ENCODE results near the gene THRA. TPM values are rescaled to one million over a fixed set of nuclear protein-coding genes. Genes with fewer than 3 reads are reported as not detected.

The THRA gene
- total and polyA plus RNA-seq, 9 donors: 57.3 to 75.2 (median 63.8) TPM

DNA sequence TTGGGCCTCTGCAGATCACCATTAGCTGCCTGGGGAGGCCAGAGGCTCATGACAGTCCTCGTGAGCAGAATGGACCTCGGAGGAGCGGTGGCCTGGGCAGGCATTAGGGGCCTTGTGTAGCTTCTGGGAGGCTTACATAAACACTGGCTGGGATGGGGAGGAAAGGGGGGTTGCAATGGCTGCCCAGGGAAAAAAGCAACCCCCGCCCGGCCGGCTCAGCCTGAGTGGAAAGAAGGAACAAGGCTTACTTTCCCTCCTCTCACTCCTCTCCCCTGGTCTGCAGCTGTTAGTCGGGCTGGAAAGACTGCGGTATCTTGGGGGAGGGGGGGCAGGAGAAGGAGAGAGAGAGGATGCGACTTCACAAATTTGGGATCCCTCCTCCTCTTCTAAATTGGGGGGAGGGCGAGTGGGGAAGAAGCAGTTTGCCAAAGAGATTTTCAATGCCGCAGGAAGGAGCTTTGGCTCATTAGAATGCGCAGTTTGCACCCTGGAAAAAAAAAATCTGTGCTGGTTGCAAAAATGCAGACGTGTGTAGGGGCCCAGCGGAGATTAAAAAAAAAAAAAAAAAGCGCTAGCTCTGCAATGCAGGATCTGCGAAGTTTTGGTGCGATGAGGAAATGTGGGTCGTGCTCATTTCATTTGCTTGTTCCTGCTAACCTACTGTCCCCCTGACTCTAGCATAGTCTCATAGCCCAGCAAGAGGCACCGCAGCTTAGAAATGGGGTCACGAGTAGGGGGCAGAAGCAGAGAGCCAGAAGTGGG, 44.2 kb downstream of the THRA start:
- no peaks in the 10 kb centered on the region for H3K36me3 ChIP-seq (ENCODE audit: control insufficient read depth, insufficient read depth, low read length)
- 13% methylated on average over 9 of the region's 20 CpGs for WGBS (ENCODE audit: insufficient coverage)
- DNase-seq: peak; percentile 95
- H3K4me3 ChIP-seq (ENCODE audit: low read length): no peak overlapping the region
- peaks cover 88% of the 10 kb centered on the region for H3K4me1 ChIP-seq (ENCODE audit: control insufficient read depth, insufficient read depth, low read length)
- no peaks in the 10 kb centered on the region for H3K9me3 ChIP-seq (replicated peaks; ENCODE audit: control insufficient read depth, low read depth, low read length)
- peak overlapping the region; percentile 94 for H3K27ac ChIP-seq (ENCODE audit: low read length)
- no peaks in the 10 kb centered on the region for H3K27me3 ChIP-seq (ENCODE audit: control insufficient read depth, insufficient read depth, low read length)

- Histone ChIP-seq H3K4me1 (ENCODE audit: control insufficient read depth, insufficient read depth, low read length) (peaks cover 95% of the 10 kb centered on the region), H3K4me3 (ENCODE audit: low read length) (no peak overlapping the region), H3K9me3 (replicated peaks; ENCODE audit: control insufficient read depth, low read depth, low read length) (no peaks in the 10 kb centered on the region), H3K27ac (ENCODE audit: low read length) (peak overlapping the region; percentile 94), H3K36me3 (ENCODE audit: control insufficient read depth, insufficient read depth, low read length) (no peaks in the 10 kb centered on the region), H3K27me3 (ENCODE audit: control insufficient read depth, insufficient read depth, low read length) (no peaks in the 10 kb centered on the region)
- peak; percentile 69 for DNase-seq
- WGBS (ENCODE audit: insufficient coverage): 16% methylated on average over 4 of the region's 5 CpGs
These were observed 44.9 kb downstream of the THRA start for GRCh38 chr17:40107522-40108174.

- no CpG with 5 or more reads among the region's 9 CpGs for WGBS (ENCODE audit: insufficient coverage)
- Histone ChIP-seq H3K36me3 (ENCODE audit: control insufficient read depth, insufficient read depth, low read length) (no peaks in the 10 kb centered on the region), H3K27me3 (ENCODE audit: control insufficient read depth, insufficient read depth, low read length) (no peaks in the 10 kb centered on the region), H3K9me3 (replicated peaks; ENCODE audit: control insufficient read depth, low read depth, low read length) (no peaks in the 10 kb centered on the region), H3K27ac (ENCODE audit: low read length) (peak overlapping the region; percentile 94), H3K4me1 (ENCODE audit: control insufficient read depth, insufficient read depth, low read length) (peaks cover 95% of the 10 kb centered on the region), H3K4me3 (ENCODE audit: low read length) (no peak overlapping the region)
- DNase-seq: peak; percentile 43
These were observed 46.4 kb downstream of the THRA start for GRCh38 chr17:40108970-40109824.

DNA sequence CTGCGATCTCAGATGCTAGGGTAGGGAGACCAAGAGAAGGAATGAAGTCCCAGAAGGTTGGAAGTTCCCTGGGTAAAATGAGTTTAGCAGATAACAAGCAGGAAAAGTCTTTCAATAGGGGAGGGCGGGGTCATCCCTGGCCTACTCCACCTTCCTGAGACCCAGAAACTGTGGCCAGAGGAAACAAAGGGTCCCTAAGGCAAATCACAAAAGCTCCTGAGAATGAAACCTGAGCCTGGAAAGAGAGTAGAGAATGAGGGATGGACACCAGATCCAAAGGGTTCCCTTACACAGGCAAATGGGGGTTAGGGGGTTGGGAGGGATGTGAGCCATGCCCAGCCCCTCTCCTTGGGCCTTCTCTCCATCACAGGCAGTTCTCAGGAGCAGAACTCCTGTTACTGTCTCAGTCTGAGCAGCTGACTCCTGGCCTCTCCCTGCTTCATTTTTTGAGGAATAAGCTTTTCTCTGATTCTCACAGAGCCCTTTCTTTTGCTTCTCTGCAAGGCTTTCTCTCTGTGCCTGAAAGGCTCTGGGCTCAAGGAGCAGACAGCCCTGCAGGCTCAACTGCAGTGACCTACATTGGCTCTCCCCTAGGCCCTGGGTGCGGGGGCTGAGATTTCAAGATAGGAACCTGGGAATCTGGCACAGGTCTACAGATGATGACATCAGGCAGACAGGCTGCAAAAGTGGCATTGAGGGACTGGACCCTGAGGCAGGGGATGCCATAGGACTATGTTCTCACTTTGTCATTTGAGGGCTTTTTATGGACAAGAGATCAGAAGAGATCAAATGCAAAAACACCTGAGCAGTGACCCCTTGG, 47.5 kb downstream of the THRA start:
- no CpG with 5 or more reads among the region's 3 CpGs for WGBS (ENCODE audit: insufficient coverage)
- H3K4me1 ChIP-seq (ENCODE audit: control insufficient read depth, insufficient read depth, low read length): peaks cover 95% of the 10 kb centered on the region

GRCh38 chr17:40111221-40112128, 48.7 kb downstream of the THRA start:
- peak; percentile 99 for DNase-seq
- 0% methylated on average over 5 of the region's 12 CpGs for WGBS (ENCODE audit: insufficient coverage)
- Histone ChIP-seq H3K4me1 (ENCODE audit: control insufficient read depth, insufficient read depth, low read length) (peaks cover 84% of the 10 kb centered on the region), H3K27ac (ENCODE audit: low read length) (peak overlapping the region; percentile 94), H3K9me3 (replicated peaks; ENCODE audit: control insufficient read depth, low read depth, low read length) (no peaks in the 10 kb centered on the region), H3K4me3 (ENCODE audit: low read length) (no peak overlapping the region), H3K36me3 (ENCODE audit: control insufficient read depth, insufficient read depth, low read length) (no peaks in the 10 kb centered on the region), H3K27me3 (ENCODE audit: control insufficient read depth, insufficient read depth, low read length) (no peaks in the 10 kb centered on the region)

More for the DNA sequence above, 47.5 kb downstream of the THRA start:
- H3K36me3 ChIP-seq (ENCODE audit: control insufficient read depth, insufficient read depth, low read length): no peaks in the 10 kb centered on the region
- H3K27ac ChIP-seq (ENCODE audit: low read length): peak overlapping the region; percentile 94
- no peak overlapping the region for H3K4me3 ChIP-seq (ENCODE audit: low read length)
- no peaks in the 10 kb centered on the region for H3K27me3 ChIP-seq (ENCODE audit: control insufficient read depth, insufficient read depth, low read length)
- no peaks in the 10 kb centered on the region for H3K9me3 ChIP-seq (replicated peaks; ENCODE audit: control insufficient read depth, low read depth, low read length)
- peak; percentile 56 for DNase-seq

DNA sequence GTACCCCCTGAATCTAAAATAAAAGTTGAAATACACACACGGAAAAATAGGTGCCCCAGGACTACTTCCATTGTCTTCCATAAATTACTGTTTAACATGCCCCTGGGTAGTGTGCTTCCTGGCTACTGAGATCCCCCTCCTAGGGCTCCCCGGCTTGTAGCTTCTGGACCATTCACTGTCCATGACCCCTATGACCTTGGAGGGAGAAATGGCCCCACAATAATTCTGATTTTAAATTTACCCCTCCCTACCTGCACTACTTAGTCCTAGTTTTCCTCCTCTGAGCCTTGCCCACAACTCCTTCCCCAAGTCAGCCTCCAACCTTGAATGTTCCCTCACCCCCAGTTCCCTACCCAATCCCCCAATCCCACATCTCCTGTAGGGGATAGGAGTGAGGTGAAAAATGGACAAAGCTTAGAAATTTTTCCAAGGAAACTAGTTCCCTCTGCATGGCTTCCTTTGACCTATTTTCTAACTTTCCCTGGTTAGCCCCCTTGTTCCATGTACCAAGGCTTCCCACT, 49.5 kb downstream of the THRA start:
- no peaks in the 10 kb centered on the region for H3K27me3 ChIP-seq (ENCODE audit: control insufficient read depth, insufficient read depth, low read length)
- peaks cover 76% of the 10 kb centered on the region for H3K4me1 ChIP-seq (ENCODE audit: control insufficient read depth, insufficient read depth, low read length)
- no peaks in the 10 kb centered on the region for H3K9me3 ChIP-seq (replicated peaks; ENCODE audit: control insufficient read depth, low read depth, low read length)
- H3K4me3 ChIP-seq (ENCODE audit: low read length): no peak overlapping the region
- DNase-seq: peak; percentile 43
- no peaks in the 10 kb centered on the region for H3K36me3 ChIP-seq (ENCODE audit: control insufficient read depth, insufficient read depth, low read length)
- peak overlapping the region; percentile 94 for H3K27ac ChIP-seq (ENCODE audit: low read length)
- WGBS (ENCODE audit: insufficient coverage): 0% methylated on average over 1 of the region's 2 CpGs

DNA sequence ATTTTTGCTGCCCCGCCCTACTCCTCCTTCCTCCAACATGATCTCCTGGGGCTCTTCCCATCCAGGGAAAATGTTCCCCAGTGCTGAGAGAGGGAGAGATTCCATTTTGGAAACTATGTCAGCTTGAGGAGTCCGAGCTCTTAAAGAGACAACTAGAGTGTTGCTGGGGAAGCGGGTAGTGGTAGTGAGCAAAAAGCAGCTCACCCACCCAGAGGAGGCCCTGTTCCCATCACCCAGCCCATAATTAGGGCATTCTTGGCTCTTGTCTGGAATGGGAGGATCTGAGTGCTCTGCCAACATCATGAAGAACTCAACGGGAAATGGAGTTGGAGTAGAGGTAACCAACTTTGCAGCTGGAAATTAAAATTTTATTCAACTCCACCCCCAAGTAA, 49.9 kb downstream of the THRA start:
- Histone ChIP-seq H3K27ac (ENCODE audit: low read length) (peak overlapping the region; percentile 94), H3K27me3 (ENCODE audit: control insufficient read depth, insufficient read depth, low read length) (no peaks in the 10 kb centered on the region), H3K9me3 (replicated peaks; ENCODE audit: control insufficient read depth, low read depth, low read length) (no peaks in the 10 kb centered on the region), H3K4me1 (ENCODE audit: control insufficient read depth, insufficient read depth, low read length) (peaks cover 72% of the 10 kb centered on the region), H3K4me3 (ENCODE audit: low read length) (no peak overlapping the region), H3K36me3 (ENCODE audit: control insufficient read depth, insufficient read depth, low read length) (no peaks in the 10 kb centered on the region)
- no CpG with 5 or more reads among the region's 4 CpGs for WGBS (ENCODE audit: insufficient coverage)
- no peak for DNase-seq

GRCh38 chr17:40113110-40113906, 50.5 kb downstream of the THRA start:
- WGBS (ENCODE audit: insufficient coverage): 0% methylated on average over 14 of the region's 17 CpGs
- Histone ChIP-seq H3K27me3 (ENCODE audit: control insufficient read depth, insufficient read depth, low read length) (no peaks in the 10 kb centered on the region), H3K36me3 (ENCODE audit: control insufficient read depth, insufficient read depth, low read length) (no peaks in the 10 kb centered on the region), H3K27ac (ENCODE audit: low read length) (peak overlapping the region; percentile 94), H3K4me1 (ENCODE audit: control insufficient read depth, insufficient read depth, low read length) (peaks cover 66% of the 10 kb centered on the region), H3K9me3 (replicated peaks; ENCODE audit: control insufficient read depth, low read depth, low read length) (no peaks in the 10 kb centered on the region), H3K4me3 (ENCODE audit: low read length) (peak overlapping the region; percentile 49)
- DNase-seq: peak; percentile 99

Data from muscle of leg (tissue), 11 donors.